OCI-LY3 (cell line): Measurements from ENCODE around the gene SYNDIG1.

Experiments used
- H2AFZ ChIP-seq: fragments of 200-600, 300-600 bp; shearing (Covaris generic); 2 replicates; pipeline ENCODE4 v1.6.0; 2014; ENCODE audit warnings: antibody characterized with exemption, low read depth, low read length
- H3K27ac ChIP-seq: fragments of 200-600, 300-600 bp; sonication (generic); 2 replicates; pipeline ENCODE4 v1.5.1; 2014; ENCODE audit warnings: mild to moderate bottlenecking, low read length, moderate library complexity, mixed read lengths
- H3K27me3 ChIP-seq: fragments of 200-600, 300-600 bp; sonication (generic); 2 replicates; pipeline ENCODE4 v1.6.1; 2014; ENCODE audit warnings: low read depth, low read length, mixed read lengths
- H3K36me3 ChIP-seq: fragments of 200-600, 300-600 bp; sonication (generic); replicated peaks from 2 replicates; pipeline ENCODE3; 2014; ENCODE audit warnings: low read depth, low read length, mixed read lengths
- H3K4me1 ChIP-seq: fragments of 300-600, 200-600 bp; sonication (generic); 2 replicates; pipeline ENCODE4 v1.6.1; 2014; ENCODE audit warnings: low read length, mixed read lengths
- H3K4me2 ChIP-seq: fragments of 200-600, 300-600 bp; sonication (generic); 2 replicates; pipeline ENCODE4 v1.6.1; 2014; ENCODE audit warnings: low read length, mixed read lengths
- H3K4me3 ChIP-seq: fragments of 300-600, 200-600 bp; sonication (generic); 2 replicates; pipeline ENCODE4 v1.5.1; 2014; ENCODE audit warnings: antibody characterized with exemption, mild to moderate bottlenecking, low read length, moderate library complexity
- H3K79me2 ChIP-seq: fragments of 300-600, 200-600 bp; shearing (Covaris generic); 2 replicates; pipeline ENCODE4 v1.6.1; 2014; ENCODE audit warnings: mild to moderate bottlenecking, low read length, mixed read lengths
- H3K9ac ChIP-seq: fragments of 300-600, 200-600 bp; shearing (Covaris generic); 2 replicates; pipeline ENCODE4 v1.6.0; 2014; ENCODE audit warnings: mild to moderate bottlenecking, low read length, moderate library complexity
- H3K9me3 ChIP-seq: fragments of 200-600, 300-600 bp; shearing (Covaris generic); 2 replicates; pipeline ENCODE4 v1.6.1; 2014; ENCODE audit warnings: low read length, mixed read lengths; ENCODE audit not compliant: insufficient read depth
- H4K20me1 ChIP-seq: fragments of 200-600, 300-600 bp; sonication (generic); 2 replicates; pipeline ENCODE4 v1.6.1; 2016; ENCODE audit warnings: low read length, mixed read lengths; ENCODE audit not compliant: insufficient read depth
- CTCF ChIP-seq: fragments of 200-600, 300-600 bp; sonication (generic); IDR thresholded peaks from 2 replicates; pipeline ENCODE4 v1.5.1; 2014; ENCODE audit warnings: antibody characterized with exemption, low read length, low read depth
- EZH2phosphoT487 ChIP-seq: fragments of 200-600 bp; shearing (Covaris generic); IDR thresholded peaks from 2 replicates; pipeline ENCODE4 v1.6.1; 2018; ENCODE audit warnings: antibody characterized with exemption, mixed run types, low read depth

SYNDIG1 gene

GRCh38 chr20:24579475-24579874 lies 110.0 kb downstream of the SYNDIG1 start:
- no peak for TF ChIP-seq CTCF
- TF ChIP-seq EZH2phosphoT487 = no peak
- Histone ChIP-seq H3K9ac (no peak overlapping the region), H3K4me1 (no peaks in the 10 kb centered on the region), H4K20me1 (no peaks in the 10 kb centered on the region), H2AFZ (no peak overlapping the region), H3K4me3 (no peak overlapping the region), H3K27me3 (no peaks in the 10 kb centered on the region; the same call in 1 of the 2 replicates), H3K36me3 (no peaks in the 10 kb centered on the region), H3K79me2 (no peaks in the 10 kb centered on the region), H3K9me3 (no peaks in the 10 kb centered on the region), H3K27ac (no peak overlapping the region), H3K4me2 (no peak overlapping the region)

DNA sequence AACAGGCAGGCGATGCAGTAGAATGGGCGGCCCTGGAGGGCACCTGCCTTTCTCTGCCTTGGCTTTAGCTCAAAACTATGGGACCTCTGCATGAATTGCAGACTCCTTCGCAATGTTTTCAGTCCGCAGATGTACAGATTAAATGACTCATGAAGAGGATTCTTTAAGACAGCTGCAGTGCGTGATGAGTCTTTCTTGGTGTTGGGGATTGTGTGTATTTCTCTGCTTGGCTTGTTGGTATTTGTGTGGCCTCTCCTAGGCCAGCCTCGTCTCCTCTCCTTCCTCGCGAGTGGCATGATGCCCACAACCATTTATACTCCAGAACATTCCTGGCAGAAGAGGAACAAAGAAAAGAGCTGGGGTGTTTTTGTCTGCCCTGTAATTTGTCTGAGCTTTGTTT lies 110.6 kb downstream of the SYNDIG1 start:
- TF ChIP-seq EZH2phosphoT487 (no peak), CTCF (no peak)
- H3K36me3 ChIP-seq = no peaks in the 10 kb centered on the region
- no peaks in the 10 kb centered on the region for H3K79me2 ChIP-seq
- no peaks in the 10 kb centered on the region for H3K9me3 ChIP-seq
- no peaks in the 10 kb centered on the region; the same call in 1 of the 2 replicates for H3K27me3 ChIP-seq
- no peak overlapping the region for H3K4me3 ChIP-seq
- H3K27ac ChIP-seq = no peak overlapping the region
- no peaks in the 10 kb centered on the region for H3K4me1 ChIP-seq
- no peak overlapping the region for H2AFZ ChIP-seq
- no peak overlapping the region for H3K4me2 ChIP-seq
- no peak overlapping the region for H3K9ac ChIP-seq
- no peaks in the 10 kb centered on the region for H4K20me1 ChIP-seq

GRCh38 chr20:24580855-24581254 lies 111.4 kb downstream of the SYNDIG1 start:
- no peak overlapping the region for H3K4me3 ChIP-seq
- H3K4me2 ChIP-seq = no peak overlapping the region
- no peaks in the 10 kb centered on the region for H3K36me3 ChIP-seq
- no peaks in the 10 kb centered on the region for H4K20me1 ChIP-seq
- TF ChIP-seq CTCF = no peak
- no peak for TF ChIP-seq EZH2phosphoT487
- H3K79me2 ChIP-seq = no peaks in the 10 kb centered on the region
- no peak overlapping the region for H3K9ac ChIP-seq
- no peaks in the 10 kb centered on the region for H3K9me3 ChIP-seq
- no peak overlapping the region for H2AFZ ChIP-seq
- H3K4me1 ChIP-seq = no peaks in the 10 kb centered on the region
- H3K27ac ChIP-seq = no peak overlapping the region
- H3K27me3 ChIP-seq = no peaks in the 10 kb centered on the region; the same call in 1 of the 2 replicates

GRCh38 chr20:24581443-24582170 lies 112.2 kb downstream of the SYNDIG1 start:
- Histone ChIP-seq H2AFZ (no peak overlapping the region), H3K9me3 (no peaks in the 10 kb centered on the region), H3K79me2 (no peaks in the 10 kb centered on the region), H3K4me3 (no peak overlapping the region), H3K27me3 (no peaks in the 10 kb centered on the region; the same call in 1 of the 2 replicates), H3K4me2 (no peak overlapping the region), H3K36me3 (no peaks in the 10 kb centered on the region), H3K27ac (no peak overlapping the region), H3K4me1 (no peaks in the 10 kb centered on the region), H3K9ac (no peak overlapping the region), H4K20me1 (no peaks in the 10 kb centered on the region)
- TF ChIP-seq EZH2phosphoT487 = no peak
- TF ChIP-seq CTCF = no peak
